A673 (cell line): Measurements from ENCODE around the gene C10orf105.

ENCODE experiments used
- EZH2 ChIP-seq: fragments of 200-600 bp; sonication (generic); IDR thresholded peaks from 2 replicates; pipeline ENCODE4 v1.6.1; 2017; ENCODE audit warnings: borderline replicate concordance, low read depth, mild to moderate bottlenecking, mixed read lengths, antibody characterized with exemption, low read length; ENCODE audit not compliant: poor library complexity, severe bottlenecking
- TF ChIP-seq, protein P1 (sequence below): fragments of 300-800, 200-600 bp; sonication (generic); conservative IDR thresholded peaks from 2 replicates; pipeline ENCODE4 v1.5.1; 2017; ENCODE audit warnings: low read depth, mild to moderate bottlenecking, antibody characterized with exemption, low read length, moderate library complexity, mixed read lengths

DNA sequence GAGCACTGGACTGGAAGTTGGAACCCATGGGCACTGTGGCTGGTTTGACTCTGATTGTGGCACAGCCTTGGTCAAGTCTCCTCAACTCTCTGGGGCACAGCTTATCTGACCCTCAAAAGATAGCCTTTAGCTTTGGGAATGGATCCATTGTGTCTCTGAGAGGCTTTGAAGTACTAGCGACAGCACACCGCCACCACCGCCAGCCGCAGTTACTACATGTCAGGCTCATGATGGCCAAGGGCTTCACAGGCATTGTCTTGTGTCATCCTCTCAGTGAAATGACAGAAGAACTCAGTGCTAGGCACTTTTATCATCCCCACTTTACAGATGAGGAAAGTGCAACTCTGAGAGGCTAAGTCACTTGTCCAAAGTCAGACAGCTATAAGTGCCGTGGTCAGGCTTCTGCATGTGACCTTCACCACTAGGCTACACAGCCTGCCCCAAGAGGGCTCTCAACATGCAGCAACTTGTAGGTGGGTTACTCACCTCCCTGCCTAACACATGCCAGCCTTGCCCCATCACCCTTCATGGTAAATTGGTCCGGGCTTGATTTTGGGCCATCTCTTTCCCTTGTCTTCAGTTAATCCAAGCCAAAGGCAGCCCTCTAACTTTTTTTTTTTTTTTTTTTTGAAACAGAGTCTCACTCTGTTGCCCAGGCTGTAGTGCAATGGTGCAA lies 44.1 kb downstream of the C10orf105 start:
- TF ChIP-seq EZH2: no peak
- TF ChIP-seq, protein P1, sequence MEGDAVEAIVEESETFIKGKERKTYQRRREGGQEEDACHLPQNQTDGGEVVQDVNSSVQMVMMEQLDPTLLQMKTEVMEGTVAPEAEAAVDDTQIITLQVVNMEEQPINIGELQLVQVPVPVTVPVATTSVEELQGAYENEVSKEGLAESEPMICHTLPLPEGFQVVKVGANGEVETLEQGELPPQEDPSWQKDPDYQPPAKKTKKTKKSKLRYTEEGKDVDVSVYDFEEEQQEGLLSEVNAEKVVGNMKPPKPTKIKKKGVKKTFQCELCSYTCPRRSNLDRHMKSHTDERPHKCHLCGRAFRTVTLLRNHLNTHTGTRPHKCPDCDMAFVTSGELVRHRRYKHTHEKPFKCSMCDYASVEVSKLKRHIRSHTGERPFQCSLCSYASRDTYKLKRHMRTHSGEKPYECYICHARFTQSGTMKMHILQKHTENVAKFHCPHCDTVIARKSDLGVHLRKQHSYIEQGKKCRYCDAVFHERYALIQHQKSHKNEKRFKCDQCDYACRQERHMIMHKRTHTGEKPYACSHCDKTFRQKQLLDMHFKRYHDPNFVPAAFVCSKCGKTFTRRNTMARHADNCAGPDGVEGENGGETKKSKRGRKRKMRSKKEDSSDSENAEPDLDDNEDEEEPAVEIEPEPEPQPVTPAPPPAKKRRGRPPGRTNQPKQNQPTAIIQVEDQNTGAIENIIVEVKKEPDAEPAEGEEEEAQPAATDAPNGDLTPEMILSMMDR: no peak
